ENCODE results near the gene CCP110.

DNA sequence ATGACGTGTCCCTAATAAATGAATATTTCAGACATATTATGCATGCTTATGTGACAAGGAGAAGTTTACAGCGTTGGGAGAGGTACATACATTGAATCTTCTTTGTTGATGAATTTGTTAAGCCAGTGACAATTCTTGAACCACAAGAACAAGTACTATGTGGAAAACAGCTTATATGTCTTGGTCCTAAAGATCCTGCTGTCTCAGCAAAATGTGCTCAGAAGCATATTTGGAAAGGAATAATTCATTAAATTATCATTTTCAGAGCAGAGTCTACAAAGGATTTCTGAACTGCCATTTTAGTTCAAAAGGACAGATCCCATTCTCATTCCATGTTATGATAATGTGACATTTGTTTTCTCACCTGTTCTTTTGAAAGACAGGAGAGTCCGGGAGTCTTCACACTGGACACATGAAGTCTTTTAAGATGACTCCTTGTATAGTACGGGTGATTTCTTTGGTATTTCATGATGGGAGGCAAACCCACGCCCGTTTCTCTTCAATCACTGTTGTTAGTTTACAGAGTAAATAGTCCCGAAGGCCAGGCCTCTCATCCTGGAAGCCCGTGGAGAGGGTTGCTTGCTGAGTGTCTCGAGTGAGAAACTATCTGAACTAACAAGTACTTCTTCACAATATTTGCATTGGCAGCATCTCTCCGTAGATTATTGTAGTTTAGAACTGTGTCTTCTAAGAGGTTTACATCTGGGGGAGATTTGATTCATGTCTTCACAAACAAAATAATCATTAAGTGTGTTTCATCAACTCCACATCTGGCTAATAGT is 58.5 kb downstream of the CCP110 start:
- TF ChIP-seq, protein P1, sequence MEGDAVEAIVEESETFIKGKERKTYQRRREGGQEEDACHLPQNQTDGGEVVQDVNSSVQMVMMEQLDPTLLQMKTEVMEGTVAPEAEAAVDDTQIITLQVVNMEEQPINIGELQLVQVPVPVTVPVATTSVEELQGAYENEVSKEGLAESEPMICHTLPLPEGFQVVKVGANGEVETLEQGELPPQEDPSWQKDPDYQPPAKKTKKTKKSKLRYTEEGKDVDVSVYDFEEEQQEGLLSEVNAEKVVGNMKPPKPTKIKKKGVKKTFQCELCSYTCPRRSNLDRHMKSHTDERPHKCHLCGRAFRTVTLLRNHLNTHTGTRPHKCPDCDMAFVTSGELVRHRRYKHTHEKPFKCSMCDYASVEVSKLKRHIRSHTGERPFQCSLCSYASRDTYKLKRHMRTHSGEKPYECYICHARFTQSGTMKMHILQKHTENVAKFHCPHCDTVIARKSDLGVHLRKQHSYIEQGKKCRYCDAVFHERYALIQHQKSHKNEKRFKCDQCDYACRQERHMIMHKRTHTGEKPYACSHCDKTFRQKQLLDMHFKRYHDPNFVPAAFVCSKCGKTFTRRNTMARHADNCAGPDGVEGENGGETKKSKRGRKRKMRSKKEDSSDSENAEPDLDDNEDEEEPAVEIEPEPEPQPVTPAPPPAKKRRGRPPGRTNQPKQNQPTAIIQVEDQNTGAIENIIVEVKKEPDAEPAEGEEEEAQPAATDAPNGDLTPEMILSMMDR (IDR thresholded peaks at IDR 0.05): no peak
- TF ChIP-seq EP300 (IDR thresholded peaks at IDR 0.05) (no peak), POLR2A (IDR thresholded peaks at IDR 0.05) (no peak)

Data from suprapubic skin (tissue), 3 donors.